HG03280 (cell line): ENCODE data around the gene TAF10.

Experiments
- ATAC-seq: cut with Tn5 transposase; IDR thresholded peaks from one replicate; pipeline ENCODE4 v1.9.1; 2021; ENCODE audit warnings: mild to moderate bottlenecking, moderate library complexity; ENCODE audit not compliant: unreplicated experiment

The TAF10 gene

DNA sequence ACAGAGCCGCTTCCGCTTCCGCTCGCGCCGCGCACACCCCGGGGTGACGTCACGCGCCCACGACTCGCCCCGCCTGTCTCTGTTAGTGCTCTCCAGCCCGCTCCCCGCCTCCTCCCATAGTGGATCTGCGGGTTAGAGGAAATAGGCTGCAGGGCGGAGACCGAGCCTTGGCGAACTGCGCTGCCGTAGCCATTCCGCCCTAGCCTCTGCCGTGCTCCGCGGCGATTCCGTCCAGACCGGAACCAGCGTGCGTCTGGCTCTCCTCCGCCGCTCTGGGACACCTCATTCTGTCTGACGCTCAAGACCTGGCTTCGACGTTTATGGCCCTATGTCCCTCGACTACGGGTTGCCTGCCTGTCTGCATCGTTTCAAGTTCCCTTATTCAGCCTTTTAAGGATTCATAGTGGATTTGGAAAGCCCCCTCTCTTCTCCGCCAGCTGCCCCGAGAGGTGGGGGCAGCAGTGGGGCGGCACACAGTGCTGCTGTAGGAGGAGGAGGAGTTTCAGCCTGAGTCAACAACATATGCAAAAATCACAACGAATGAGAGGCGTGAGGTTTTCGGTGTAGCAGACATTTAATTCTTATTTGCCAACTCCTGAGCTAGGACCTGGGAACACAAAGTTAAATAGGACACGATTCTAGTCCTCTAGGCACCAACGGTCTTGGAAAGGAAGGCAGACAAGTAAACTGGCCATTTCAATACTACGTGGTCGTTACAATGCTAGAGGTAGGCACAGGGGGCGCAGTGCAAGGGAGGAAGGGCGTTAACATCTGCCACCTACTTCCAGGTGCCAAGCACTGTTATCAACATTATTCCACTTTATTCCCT is at the start of gene TAF10:
Gene TAF10, minus strand, starts transcription at position 4 of the 829 bp plus-strand sequence. CDS start 27 bp downstream, outside the sequence.
- ATAC-seq, result peak; percentile 88

DNA sequence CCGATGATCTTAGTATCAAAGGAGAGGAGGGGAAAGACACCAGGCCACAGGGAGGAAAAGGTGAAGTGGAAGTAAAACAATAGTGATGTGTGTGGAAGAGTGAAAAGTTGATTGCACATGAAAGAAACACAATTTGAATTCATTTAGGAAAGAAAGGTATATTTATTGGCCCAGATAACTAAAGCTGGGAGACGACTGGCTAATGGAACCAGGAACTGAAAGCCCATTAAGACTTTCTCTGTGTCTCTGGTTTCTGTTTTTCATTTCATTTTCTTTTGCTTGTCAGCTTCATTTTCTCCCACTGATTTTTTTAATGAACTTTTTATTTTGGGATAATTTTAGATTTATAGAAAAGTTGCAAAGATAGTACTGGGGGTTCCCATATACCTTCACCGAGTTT is 48.7 kb upstream of the TAF10 start:
- no peak for ATAC-seq

DNA sequence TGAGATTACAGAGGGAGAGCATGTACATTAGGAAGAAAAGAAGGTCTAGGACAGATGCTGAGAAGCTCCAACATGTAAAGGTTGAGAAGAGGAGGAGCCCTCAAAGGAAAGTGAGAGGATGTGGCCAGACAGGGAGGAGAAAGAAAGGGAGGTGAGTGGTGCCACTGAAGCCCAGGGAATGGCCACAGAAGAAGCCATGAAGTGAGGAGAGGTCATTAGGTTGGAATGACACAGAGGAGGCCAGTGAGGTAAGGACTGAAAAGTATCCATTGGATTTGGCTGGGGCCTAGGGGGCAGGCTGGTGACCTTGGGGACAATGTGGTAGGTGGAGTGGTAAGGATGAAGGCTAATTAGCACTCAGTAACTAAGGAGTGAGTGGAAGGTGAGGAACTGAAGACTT is 46.6 kb upstream of the TAF10 start:
- no peak for ATAC-seq

DNA sequence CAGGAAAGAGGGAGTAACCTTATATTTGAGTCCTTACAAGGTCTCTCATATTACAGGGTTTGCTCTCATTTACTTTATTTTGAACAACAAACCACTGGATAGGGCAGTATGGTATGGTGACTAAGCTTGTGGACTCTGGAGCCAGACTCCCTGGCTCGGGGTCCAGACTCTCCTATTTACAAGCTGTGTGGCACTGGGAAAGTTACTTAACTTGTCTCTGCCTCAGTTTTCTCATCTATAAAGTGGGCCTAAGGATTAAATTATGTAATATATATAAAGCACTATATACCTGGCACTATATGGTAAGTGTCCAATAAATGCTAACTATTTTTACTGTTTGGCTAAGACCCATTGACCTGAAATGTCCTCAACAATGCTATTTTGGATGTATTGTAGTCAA is 45.3 kb upstream of the TAF10 start:
- no peak for ATAC-seq

DNA sequence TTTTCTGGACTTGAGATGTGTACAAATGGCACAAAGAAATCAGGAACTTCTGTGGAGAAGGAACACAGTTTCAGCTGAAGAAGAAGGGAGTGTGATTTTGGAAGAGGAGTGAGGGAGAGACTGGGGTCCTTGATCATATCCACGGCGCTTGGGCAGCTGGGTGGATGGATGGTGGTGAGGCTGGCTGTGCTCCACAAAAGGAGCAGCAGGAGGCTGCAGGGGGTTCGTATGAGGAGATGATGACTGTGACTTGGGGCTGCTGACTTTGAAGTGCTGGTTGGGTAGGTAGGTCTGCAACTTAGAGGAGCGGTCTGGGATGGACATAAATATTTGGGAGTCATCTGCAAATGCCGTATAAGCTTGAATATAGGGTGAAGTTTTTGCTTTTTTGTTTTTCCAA is 44.9 kb upstream of the TAF10 start:
- no peak for ATAC-seq

DNA sequence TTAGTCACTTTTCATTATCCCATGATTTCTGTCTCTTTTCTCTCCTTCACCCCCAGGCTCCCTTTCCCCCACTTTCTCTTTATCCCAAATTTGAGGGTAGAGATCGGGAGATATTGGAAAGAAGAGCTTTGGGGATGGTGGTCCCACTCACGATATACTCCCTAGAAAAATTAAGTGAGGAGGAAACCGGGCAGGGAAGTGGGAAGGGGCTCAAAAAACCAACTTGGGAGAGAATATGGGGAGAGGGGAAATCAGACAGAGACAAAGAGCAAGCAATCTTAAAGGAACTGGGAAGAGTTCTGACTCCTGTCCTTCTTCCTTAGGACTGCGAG is 44.5 kb upstream of the TAF10 start:
- no peak for ATAC-seq

DNA sequence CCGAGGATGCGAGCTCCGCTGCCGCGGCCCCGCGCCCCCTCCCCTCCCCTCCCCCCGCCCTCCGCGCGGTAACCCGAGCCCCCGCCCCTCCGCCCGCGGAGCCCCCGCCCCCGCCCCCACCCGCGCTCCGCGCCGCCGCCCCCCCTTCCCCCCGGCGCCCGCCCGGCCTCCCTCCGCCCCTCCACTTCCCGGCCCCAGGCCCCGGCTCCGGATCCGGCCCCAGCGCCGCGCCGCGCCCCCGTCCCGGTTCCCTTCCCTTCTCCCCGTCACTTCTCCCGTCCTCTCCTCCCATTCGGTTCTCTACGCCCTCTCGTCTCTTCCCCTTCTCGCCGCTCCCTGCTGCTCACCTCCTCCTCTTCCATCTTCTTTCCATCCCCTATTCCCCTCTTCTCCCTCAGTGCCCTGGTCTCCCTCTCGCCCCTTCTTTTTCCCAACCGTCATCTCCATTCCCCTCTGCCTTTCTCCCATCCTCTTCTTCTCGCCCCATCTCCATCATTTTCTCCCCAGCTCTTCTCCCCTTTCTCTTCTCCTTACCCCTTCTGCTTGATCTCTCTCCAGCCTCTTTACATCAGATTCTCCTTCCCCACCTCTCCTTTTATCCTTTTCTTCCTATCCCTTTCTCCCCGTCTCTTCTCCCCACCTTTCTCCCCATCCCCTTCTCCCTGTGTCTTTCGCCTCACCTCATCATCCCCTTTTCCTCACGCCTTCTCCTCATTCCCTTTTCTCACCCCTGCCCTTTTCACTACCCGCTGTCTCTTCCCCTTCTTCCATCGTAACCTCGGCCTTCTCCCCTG is 44.0 kb upstream of the TAF10 start, which contains the start of gene DCHS1:
Gene DCHS1, minus strand, starts transcription at position 20 of the 794 bp plus-strand sequence. CDS start 14,196 bp downstream, outside the sequence.
- no peak for ATAC-seq

DNA sequence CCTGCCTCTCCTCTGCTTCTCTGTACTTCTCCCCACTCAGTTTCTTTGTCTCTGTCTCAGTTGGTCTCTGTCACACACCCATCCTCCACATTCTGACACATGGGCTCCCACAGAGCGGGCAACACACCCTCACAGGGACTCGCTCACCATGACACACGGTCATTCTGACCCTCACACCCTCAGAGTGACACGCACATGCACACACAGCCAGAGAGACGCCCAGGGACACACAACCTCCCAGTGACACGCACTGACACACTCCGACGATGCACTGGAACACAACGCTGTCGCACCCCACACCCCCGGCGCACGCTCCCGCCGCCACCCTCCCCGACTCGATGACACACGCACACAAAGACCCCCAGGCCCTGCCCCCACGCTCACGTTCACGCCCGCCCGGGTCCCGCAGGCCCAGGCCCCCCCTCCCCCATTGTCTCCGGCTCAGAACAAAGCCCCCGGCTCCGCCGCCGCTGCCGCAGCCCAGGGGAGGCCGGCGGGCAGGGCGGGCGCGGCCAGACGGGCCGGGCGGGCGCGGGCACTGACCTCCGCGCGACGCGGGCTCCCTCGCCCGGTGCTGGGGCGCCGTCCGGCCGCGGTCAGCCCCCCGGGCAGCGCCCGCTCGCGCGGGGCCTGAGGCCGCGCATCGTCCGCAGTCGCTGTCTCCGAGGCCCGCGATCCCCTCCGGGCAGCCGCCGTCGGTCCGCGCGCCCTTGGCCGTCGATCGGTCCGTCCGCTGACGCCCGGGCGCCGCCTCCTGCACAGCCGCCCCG is 43.2 kb upstream of the TAF10 start:
- no peak for ATAC-seq

DNA sequence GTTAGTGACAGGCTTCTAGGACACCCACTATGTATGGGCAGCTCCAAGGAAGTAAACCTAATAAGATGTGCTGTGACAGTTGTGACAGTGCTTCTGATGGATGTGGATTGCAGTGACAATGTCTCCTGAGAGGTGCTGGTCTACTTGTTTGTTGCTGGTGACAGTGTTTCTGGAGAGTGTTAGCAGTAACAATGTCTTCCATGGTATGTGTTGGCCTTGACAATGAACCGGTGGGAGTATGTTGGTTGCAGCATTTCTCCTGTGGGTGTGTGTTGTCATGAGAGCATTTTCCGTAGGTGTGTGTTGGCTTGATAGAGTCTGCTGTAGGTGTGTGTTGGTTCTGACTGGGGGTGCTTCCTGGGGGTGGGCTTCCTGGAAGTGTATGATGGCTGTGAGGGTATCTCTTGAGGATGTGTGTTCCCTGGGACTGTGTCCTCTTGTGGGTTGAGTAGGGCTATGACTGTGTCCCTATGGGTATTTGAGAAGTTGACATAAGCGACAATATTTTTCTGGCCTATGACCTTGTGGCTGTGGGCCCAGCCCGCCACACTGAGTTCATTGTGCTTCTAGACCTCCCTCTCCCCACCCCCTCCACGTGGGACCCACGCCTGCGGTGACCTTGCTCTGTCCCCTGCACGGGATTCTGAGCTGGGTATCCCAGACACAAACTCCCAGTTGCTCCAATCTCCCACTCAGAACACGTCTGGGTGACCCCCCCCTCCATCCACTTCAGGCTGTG is 42.4 kb upstream of the TAF10 start:
- ATAC-seq, result no peak

DNA sequence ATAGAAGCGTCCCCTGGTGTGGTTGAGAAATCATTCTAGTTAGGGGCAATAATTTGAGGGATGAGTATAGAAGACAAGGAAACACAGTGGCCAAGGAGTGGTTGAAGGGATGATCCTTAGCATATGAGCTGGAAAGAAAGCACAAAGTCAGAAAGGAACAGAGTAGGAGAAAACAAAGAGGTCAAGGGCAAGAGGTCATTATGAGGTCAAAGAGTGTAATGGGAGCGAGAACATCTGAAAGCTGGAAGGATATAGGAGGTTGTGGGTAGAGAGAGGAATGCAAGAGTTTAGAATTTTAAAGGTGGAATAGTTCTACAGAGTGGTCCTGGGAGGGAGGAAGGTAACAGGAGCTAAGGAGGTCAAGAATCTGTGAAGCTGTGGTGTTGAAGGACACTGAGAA is 41.6 kb upstream of the TAF10 start:
- no peak for ATAC-seq

DNA sequence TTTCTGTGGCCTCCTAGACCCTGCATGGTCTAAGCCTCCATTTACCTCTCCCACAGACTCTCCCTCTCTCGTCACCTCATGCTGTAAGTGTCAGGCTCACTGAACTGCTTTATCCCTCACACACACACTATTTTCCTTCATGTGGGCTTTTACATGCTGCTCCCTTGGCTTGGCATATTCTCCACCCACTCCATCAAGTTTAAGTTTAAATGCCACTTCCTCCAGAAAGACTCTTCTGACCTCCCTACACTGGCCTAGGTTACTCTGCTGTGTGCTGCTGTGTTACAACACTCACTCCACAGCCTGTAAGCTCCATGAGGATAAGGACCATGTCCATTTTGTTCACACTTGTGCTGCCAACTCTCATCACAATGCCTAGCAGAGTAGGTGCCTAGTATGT is 41.1 kb upstream of the TAF10 start:
- ATAC-seq, result no peak

DNA sequence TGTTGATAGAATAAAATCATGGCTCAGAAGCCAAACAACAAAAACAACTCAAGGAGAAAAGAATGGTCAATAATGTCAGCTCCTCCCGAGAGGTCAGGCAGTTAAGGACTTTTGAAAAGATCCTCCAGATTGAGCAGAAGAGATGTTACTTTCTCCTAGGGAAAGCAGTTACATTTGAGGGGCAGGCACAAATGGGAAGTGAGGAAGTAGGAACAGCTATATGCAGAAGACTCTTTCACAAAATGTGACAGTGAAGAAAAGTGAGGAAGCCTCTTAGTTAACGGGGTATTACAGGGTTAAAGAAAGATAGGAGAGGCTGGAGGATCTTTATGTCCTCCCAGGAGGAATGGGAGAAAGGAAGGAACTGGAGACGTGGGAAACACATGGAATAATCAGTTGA is 40.2 kb upstream of the TAF10 start:
- no peak for ATAC-seq

DNA sequence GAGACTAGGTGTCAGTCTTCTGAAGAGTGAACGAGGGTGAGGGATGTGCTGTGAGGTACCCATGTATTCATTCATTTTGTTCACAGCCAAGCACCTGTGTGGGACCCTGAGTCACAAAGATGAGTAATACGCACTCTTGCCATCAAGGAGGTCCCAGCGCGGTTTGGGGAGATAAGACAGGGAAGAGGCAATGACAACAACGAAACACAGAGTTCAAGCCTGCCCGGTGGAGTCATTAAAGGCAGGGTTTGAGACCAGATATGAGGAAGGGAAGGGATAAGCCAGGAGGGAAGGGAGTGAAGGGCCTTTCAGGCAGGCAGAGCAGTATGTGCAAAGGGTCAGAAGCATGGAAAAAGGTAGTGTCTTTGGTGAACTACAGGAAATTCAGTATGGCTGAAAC is 39.0 kb upstream of the TAF10 start:
- ATAC-seq, result no peak

DNA sequence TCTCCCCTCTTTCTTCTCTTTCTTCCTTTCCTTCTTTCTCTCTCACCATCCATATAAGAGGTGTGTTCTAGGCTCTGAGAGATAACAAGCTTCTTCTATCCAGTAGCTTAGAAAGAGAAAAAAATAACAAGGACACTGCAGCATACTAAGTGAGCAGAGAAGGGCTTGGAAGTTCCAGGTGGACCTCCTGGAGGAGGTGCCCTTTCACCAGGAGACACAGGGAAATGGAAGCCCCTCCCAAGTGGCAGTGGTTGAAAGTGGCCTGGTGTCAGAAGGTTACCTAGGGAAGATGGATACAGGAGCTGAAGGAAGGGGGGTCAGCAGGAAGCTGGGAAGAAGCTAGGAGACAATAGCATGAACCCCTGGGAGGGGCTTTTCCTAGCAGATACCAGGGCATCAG is 38.1 kb upstream of the TAF10 start:
- ATAC-seq, result no peak

DNA sequence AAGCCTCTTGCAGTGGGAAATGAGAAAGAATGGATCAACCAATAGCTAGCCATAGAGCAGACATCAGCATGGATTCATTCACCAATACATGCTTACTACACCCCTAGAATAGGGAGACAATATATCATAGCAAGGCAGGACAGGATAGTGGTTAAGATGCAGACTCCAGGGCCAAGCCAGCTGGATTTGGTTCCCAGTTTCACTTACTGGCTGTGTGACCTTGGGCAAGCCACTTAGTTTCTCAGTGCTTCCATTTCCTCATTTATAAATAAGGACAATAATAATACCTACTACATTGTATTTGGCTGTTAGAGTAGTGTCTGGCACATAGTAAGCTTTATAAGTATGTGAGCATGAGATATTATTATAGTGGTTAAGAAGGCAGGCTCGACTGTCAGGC is 36.5 kb upstream of the TAF10 start:
- no peak for ATAC-seq

DNA sequence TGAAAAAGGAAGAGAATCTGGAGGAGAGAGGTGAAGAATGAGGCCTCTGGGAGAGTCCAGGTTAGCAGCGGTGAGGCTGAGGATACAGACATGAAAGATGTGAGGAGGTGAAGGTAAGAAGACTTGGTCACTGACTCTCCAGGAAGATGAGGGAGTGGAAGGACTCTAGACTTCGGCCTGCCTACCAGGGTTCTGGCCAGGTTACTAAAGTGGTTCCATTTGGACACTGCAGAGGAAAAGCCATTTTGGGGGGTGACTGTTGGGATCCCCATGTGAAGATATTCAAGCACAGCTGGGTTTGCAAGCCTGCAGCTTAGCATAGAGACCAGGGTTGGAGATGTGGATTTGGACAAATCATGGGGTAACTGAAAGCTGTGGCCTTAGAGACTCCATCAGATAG is 35.8 kb upstream of the TAF10 start:
- ATAC-seq, result no peak

DNA sequence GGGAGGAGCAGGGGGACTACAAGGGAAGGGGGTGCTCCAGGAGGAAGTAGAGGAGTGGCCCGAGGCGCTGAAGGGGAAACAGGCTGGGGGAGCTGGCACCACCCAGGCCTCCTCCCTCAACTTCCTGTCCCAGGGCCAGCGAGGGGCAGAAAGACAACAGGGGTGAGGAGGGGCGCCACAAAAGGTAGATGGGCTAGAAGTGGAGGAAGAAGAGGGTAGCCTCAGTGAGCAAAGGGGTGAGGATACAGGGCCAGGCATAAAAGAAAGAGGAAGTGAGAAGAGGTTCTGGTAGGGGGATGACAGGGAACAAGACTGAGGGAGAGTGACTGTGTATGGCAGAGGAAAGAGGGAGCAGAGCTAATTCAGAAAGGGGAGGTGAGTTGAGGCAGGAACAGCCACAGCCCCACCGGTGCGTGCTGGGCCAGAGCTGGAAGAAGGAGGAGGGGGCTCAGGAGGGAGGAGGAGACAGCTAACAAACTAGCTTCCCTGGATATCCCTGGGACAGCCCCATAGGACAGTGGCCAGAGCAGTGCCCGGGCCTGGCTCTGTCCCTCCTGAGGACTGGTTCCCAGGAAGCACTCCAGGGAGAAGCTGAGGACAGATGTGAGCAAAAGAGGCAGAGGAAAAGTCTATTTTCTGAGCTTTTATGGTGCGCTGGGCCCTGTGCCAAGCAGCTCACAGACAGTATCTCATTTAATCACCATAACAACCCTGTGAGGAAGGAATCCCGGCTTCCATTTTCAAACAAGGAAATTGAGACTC is 35.1 kb upstream of the TAF10 start:
- peak; percentile 88 for ATAC-seq

DNA sequence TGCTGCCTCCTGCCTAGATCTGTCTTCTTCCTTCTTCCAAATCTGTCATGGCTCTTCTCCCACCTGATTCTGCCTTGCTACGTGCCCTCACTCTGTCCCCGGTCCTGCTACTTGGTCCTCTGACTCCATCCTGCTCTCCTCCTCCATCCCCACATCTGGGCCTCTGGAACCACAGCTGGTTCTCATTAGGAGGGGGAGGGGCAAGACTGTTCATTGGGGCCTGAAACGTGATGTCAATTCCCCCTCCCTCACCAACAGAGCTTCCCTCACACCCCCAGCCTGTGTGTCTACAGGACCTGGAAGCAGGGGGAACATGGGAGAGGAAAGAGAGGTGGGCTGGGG is 34.5 kb upstream of the TAF10 start:
- ATAC-seq, result no peak

DNA sequence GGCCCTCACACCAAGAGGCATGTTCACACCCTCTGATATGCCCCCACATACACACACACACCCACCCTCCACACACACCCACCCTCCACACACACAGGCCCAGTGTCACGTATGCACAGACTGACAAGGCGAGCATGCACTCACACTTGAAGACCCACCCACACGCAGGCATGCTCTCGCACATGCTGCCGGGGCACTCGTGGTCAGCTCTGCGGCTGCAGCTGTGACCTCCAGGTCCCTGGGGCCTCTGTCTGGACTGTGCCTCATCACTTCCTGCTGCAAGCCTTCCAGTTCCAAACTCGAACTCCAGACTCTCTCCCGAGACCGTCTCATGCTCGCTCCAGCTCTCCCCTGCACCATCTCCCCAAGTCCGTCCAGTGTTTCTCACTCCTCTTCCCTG is 34.1 kb upstream of the TAF10 start:
- ATAC-seq, result no peak

DNA sequence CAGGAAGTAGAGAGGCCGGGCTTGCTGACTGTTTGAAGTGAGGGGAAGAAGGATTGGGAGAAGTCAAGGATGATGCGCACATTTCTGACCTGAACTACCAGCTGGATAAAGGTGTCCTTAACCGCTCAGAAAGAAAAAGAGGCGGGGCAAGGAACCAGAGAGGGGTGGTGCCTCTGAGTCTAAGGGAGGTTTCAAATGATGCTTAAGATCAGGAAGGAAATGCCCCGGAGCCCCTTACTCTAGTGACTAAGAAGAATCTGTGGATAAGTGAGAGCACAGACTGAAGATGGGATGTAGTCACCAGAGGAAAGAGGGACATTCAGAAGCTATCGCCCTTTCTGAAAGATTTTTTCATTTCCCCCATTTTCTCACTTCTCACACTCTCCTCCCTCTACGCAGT is 30.9 kb upstream of the TAF10 start:
- no peak for ATAC-seq
